Activated T-cell treated with anti-CD3 and anti-CD28 coated beads for 4 hours (primary cell): Measurements from ENCODE around the gene BANK1.

Source experiments
- DNase-seq: peaks from one replicate; pipeline ENCODE4 v3.0.0-alpha.2; 2020

The BANK1 gene

DNA sequence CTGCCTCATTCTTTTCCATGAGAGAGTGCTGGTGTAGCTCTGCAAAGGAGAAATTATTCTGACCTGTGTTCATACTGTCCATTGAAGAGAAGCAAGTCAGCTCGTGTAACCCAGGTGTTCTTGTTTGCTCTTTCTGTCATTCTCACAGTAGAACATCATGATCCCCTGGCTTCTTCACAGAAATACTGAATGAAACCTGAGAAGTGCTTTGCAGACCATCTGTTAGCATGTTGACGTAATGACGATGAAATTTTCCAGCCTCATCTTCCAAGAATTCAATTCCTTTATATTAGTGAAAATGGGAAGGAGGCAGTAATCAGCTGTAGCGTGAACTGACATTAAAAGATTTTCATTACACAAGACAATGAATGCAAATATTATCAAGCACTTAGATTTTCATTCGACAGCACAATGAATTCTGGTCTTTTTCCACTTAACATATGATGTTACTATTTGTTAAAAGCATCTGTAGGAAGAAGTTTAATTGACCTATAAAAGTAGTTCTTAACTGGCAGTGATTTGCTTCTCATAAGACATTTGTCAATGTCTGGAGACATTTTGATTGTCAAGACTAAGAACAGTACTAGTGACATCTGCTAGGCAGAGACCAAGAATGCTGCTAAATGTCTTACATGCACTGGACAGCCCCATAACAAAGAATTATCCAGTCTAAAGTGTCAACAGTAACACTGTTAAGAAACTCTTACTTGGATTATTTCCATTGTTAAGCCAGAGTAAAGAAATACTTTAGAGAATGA lies 246.3 kb downstream of the BANK1 start:
- DNase-seq, result no peak

DNA sequence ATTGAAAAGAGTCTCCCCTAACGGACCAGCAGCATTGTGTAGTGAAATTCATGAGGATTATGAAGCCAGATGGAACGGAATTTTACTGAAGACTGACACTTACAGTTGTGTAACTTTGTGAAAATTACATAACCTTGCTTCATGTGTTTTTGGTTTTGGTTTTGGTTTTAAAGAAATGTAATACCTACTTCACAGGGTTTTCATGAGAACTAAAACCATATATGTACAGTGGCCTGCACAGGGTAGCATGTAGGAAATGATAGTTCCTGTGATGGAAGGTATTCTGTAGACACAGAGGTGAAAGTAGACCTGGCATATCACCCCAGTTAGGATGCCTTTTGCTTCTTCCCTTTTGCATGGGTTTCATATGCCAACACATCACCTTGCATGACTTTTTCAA lies 247.0 kb downstream of the BANK1 start:
- no peak for DNase-seq

DNA sequence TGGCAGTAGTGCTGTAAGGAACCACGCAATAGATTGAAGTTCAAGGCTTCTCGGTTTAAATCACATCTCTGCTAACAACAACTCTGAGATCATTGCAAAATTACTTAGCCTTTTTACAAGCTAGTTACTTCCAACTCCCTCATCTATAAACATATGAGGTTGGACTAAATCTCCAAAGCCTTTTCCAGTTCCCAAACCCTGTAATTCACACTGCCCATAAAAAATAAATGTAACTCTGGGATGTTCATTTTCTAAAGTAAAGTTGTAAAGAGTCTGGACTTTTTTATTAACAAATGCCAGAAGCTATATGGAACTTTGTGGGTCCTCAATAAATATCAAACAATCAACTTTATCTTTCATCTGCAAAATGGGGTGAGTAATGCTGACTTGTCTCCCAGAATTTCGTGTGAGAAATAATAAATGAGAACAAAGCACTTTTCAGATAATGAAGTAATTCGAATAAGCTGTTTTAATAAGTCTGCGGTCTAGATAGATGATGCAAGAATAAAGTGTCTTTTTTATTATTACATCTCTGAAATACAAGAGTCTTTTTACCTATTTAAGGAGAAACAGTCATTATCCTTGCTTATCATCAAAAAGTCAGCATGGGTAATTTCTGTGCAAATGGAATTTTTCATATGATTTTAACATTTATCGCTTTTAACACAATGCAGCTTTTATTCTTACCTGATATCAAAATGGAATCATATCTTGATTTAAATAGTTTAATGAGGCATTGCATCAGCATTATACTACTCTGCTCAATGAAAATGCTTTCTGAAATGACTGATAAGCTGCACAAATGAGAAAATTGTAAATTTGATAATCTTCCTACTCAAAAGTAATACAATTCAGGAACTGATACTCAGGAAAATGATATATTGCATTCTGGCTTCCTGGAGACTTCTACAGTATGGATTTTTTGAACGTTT lies 252.6 kb downstream of the BANK1 start:
- no peak for DNase-seq

DNA sequence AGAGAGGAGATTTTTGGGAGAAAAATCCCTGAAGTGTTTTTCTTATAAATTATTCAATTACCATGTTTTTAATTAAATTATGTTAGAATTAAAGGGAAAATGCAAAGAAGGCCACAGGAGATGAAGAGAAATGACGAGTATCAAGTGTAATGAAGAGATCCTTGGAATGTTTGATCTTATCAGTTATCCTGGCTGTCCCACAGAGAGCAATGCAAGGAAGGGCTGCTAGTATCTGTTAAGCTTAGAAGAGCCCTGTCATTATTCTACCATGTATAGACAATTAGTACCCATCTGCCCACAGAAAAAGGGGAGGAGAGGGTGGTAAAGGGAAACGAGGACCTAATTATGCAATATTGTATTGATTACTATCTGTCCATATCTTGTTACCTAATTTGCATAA lies 257.1 kb downstream of the BANK1 start:
- no peak for DNase-seq

DNA sequence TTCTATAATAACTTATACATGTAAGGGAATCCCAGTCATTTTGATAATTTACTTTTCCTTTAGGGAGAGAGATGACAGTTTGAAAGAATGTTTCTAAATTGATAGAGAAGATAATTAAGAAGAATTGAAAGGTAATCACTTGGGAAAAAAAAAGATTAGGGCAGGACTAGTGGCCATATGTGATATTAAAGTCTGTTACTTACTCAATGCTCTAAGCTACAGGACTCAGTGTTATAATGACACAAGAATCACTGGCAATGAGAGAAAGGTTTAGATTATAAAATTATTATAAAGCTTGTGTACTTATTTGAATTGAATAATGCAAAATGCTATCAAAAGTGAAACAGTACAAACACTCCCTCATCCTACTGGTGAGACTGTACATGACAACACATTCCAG lies 265.3 kb downstream of the BANK1 start:
- DNase-seq, result no peak

DNA sequence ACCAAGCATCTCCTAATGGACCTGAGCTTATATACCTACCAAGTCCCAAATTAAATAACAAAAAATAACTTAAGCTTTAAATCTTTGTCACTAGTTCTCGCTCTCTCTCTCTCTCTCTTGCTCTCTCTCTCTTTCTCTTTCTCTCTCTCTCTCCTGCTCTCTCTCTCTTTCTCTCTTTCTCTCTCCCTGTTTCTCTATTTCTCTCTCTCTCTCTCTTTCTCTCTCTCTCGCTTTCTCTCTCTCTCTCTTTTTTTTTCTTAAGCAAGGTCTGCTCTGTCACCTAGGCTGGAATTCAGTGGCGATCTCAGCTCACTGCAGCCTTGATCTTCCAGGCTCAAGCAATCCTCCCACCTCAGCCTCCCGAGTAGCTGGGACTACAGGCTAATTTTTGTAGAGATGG lies 266.6 kb downstream of the BANK1 start:
- DNase-seq, result no peak

DNA sequence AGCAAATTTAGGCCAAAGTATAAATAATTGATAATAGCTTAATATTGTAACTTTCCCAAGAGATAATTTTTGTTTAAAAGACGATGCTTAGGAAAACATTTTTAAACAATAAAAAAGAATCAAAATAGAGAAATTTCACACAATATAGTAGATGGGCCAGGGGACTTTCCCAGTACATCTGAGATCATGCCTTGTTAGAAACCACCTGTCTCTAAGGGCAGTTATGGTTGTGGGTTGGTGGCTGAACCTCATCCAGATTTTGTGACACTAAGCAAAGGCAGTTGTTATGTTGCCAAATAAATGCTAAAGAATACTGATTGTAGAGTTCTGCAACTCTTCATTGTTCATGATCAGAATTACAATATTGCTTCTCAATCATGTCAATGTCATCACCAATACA lies 270.6 kb downstream of the BANK1 start:
- DNase-seq, result no peak

DNA sequence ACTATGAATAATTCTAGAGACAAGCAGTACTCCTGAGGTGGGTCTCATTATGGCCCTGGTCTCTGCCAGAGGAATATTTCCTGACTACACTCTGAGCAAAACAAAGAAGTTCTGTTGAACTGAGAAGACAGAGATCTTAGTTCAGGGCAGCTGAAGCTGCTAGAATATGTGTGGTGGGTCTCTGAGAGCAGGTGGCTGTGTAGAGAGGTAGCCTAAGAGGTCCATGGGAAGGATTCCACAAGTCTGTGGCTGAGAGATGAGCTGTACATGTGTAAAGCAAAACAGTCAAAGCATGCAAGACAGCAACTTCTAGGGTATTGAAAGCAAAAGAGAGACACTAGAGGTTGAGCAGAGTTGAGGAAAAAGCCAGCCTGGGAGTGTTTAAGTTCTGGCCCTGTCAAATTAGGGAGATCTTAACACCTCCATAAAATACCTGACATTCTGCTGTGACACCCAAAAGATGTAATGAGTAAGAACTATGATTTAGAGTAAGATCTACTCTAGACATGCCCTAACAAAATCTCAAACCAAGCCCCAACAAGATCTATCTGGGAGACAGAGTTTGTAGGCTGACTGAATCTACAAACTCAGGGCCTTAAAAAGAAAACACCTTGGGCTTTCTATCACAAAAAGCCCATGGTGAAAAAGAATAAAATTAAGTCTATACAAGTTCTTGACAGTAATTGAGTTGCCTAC lies 274.4 kb downstream of the BANK1 start:
- DNase-seq, result no peak

DNA sequence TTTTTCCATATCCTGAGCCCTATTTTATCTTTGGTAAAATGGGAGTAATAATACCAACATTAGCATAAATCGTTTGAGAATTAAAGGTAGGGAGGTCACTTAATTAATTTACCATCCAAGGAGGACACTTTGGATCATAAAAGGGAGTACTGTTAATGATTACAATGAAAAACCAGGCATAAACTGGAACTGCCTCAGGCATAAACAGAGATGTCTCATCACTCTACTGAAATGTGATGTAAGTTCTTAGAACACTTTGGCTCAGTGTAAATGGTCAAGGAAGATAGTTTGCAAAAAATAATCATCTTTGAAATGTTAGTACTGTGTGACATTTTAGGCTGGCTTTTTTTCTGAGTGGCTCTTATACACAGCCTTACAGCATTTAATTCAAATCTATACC lies 286.1 kb downstream of the BANK1 start:
- no peak for DNase-seq

DNA sequence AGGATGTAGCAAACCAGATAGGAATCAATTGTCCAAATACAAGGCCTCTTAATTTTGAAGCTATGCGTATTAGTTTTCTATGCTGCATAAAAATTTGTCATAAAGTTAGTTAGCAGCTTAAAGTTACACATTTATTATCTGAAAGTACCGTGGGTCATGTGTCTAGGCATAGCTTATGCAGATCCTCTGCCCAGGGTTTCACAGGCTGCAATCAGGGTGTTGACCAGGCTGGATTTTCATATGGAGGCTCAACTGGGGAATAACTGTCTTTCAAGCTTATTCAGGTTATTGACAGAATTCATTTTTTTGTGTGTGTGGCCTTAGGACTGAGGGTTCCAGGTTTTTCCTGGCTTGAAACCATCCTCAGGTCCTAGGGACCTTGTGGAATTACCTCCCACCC lies 289.7 kb downstream of the BANK1 start:
- DNase-seq, result no peak

DNA sequence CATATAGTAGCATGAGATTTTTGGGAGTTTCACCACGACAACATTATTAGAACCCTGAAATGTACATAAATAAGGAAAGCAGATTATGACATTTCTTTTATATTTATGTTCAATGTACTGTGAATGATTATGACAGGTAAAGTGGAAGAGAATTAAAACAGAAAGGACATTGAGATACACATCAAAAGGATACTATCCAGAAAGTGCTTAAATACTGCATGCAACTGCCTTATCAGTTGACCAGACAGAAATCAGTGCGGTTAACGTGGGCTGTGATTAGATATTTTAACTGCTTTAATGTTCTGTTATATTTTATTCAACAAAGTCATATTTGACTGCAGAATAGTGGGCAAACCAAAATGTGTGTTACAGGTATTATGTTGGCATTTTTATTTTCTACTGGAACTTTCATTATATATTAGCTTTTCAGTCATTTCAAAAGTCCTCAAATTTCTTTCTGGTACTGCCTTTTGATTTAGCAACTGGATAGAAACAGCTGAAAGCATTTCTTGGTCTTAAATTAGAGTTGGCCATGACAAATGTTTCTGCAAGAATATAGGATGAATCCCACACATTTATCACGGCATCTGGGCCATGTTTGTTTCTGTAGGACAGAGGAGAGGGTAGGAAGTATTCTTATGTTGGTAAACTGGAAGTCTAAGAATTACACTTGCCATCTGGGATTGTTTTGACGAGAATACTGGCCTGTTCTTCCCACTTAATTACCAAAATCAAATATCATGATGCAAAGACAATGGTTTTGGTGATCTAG lies 299.5 kb downstream of the BANK1 start:
- no peak for DNase-seq

DNA sequence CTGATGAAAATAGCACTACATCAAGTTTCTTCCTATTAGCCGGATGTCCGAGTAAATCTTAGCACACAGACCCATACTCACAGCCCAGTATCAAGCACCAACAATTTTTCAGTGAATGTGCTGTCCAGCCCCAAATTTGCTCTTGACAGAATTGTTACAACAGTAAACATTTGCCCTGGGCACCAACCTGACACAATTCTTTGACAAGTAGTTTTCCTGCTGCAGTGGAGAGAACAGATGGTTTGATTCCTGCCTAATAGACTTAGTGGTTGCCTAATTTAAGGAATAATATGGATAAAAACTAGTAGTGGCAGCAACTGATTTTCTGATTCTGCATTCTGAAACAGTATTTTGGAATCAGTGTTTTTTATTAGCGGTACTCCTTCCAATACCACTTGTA lies 301.1 kb downstream of the BANK1 start:
- no peak for DNase-seq

DNA sequence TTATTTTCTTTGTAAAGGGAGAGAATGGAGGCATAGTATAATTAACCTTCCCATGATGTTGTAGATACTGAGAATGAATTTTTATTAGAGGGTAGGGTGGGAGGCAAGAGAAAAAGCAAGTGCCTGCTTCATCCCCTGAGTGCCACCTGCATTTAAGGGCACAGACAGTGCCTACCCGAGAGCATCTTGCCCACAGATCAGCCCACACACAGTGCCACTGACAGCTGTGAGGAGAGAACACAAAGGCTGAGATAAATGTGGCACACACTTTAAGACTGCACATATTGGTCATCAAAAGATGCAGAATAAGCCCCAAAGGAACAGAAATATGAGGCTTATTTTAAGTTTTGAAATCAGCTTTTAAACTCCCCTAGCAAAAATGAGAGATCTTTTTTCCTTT lies 304.0 kb downstream of the BANK1 start:
- DNase-seq, result no peak

DNA sequence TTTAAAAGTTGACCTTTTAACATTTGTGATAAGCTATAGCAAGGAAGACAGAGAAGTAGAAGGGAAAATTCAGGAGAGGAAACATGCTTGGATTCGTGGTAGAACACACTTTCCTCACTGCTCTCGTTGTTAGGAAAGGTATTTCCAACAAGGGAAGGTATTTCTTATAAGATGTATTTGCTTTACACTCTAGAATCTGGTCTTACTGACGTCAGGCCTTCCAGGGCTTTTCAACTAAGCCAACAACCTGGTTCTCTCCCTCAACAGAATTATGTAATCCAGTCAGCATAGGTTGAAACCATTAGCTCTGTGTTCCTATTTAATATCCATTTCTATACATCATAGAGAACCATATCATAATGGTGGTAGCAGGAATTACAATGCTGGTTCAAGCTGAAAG lies 312.8 kb downstream of the BANK1 start:
- DNase-seq, result no peak

DNA sequence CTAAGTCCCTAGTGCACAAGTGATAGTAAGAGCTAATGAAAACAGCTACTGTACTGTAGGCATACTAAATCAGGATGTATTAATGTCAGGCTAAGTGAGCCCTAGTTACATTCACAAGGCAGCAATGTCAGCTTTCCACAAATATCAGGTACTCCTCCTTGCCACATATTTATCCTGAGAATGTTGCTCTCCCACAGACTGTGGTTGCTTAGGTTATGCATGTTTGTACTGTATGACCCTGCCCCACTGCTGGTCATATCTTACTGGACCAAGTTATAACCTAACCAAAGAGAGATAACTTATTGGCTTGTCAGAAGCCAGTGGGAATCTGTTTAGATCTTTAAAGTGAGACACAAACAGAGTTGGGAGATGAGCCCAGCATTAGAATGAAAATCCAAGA lies 313.7 kb downstream of the BANK1 start:
- no peak for DNase-seq

DNA sequence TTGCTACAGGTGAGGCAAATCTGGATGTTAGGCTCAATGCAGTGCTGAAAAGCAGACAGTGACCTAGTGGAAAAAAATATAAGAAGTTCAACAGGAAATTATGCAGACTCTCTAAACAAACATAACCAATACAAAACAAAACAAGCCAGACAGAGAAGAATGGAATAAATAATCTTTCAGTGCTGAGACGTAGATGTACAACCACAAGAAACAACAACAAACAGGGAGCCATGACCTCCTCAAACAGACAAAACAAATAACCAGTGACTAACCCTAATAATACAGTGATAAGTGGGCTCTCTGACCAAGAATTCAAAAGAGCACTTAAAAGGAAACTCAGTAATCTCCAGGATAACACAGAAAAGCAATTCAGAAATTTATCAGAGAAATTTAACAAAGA lies 315.5 kb downstream of the BANK1 start:
- DNase-seq, result no peak

DNA sequence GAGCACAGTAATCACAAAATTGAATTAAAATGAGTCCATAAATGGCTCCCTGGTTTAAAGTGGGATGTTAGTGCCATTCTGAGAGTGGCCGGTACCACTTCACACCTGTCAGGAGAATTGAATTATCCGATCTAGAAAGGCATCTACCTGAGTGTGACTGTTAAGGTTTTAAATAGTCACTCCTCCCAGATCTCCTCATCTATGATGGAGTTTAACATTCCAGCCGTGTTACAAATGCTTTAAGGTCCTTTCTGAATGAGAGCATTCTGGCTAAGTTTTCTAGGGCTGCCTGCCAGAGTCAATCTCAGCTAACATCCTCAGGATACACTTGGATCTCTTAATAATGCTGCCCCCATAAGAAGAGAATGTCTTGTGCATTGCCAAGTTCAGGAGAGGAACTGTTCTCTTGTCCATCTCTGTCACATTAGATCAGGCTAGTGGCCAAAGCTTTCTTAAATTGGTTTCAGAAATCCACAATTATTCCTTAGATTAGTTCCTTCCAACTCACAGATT lies 323.6 kb downstream of the BANK1 start:
- DNase-seq, result no peak

DNA sequence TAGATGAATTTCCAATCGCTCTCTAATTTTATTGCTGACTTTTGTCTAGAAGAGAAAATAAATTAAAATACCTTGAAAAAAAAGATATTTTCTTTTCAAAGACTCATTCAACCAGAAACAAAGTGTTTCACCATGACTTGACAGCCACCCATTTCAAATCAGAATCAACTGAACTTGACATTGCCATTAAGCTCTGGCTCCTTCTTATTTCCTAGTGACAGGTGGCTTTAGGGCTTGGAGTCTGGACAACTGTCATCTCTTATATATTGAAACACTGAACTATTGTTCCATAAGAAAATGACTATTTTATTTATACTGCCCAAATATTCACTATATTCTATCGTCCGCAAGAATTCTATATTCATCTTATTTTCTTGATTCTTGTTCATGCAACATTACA lies 325.6 kb downstream of the BANK1 start:
- DNase-seq, result no peak

DNA sequence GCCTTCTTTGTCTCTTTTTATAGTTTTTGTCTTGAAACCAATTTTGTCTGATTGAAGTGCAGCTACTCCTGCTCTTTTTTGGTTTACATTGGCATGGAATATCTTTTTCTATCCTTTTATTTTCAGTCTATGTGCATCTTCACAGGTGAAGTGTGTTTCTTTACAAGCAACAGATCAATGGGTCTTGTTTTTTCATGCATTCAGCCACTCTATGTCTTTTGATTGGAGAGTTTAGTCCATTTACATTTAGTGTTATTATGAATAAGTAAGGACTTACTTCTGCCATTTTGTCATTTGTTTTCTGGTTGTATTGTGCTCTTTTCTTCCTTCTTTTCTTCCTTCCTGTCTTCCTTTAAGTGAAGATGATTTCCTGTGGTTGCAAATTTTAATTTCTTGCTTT lies 330.3 kb downstream of the BANK1 start:
- DNase-seq, result no peak
